Suppressor macrophage treated with lipopolysaccharide for 1 hour (primary cell): Measurements from ENCODE around the gene HCFC2.
A peak's percentile ranks its signal among the peaks of the same experiment; 100 is the strongest.
"Not testable (repeated sequence)": the region's sequence is repeated elsewhere in the genome, so short reads cannot be mapped to it uniquely, and the experiment has no call there.

Experiments
- DNase-seq, 3 donors: peaks; one replicate each; pipeline ENCODE4 v3.0.0-alpha.2; 2020 to 2022

Gene HCFC2

GRCh38 chr12:104058802-104059201 lies 5.5 kb upstream of the HCFC2 start:
- DNase-seq, result peak; percentile 3 to 34 (median 11)

DNA sequence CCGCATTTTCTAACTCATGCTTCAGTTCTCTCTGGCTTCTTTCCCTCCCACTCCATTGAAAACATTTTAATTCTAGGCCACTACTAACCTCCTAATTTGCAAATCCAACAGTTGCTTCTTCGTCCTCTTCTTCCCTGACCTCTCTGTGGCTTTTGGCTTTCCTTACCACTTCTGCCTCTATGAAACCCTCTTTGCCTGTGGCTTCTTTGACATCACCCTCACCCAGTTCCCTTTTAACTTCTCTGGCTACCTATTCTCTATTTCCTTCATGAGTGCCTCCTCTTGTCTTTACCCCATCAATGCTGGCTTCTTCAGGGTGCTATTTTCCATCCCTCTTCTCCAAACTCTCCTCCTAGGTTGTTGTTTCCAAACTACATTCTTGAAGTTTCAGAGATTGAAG lies 4.4 kb upstream of the HCFC2 start:
- DNase-seq, result peak in 1 of 3 donors; percentile 9

DNA sequence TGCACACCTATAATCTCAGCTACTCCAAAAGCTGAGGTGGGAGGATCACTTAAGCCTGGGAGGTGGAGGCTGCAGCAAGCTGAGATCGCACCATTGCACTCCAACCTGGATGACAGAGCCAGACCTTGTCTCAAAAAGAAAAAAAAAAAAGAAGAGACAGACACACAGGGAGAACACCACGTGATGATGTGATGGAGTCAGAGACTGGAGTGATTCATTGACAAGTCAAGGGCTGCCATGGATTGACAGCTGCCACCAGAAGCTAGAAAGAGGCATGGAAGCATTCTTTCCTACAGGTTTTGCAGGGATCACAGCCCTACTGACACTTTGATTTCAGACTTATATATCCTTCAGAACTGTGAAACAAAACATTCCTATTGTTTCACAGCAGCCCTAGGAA lies 3.5 kb upstream of the HCFC2 start:
- DNase-seq, result no peak

GRCh38 chr12:104063712-104064030 lies 660 bp upstream of the HCFC2 start:
- DNase-seq, result peak in 1 of 3 donors; percentile 36

- DNase-seq, result peak; percentile 18 to 44 (median 29)
Observed at GRCh38 chr12:104064842-104065427, 604 bp downstream of the HCFC2 start.

DNA sequence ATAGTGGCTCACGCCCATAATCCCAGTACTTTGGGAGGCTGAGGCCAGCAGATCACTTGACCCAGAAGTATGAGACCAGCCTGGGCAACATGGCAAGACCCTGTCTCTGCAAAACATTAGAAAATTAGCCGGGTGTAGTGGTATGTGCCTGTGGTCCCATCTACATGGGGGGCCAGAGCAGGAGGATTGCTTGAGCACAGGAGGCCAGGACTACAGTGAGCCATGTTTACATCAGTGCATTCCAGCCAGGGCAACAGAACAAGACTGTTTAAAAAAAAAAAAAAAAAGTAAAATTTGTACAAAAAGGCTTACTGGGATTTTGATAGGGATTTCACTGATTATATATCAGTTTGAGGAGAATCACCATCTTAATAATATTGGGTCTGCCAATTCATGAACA lies 7.8 kb downstream of the HCFC2 start:
- no peak for DNase-seq

- DNase-seq, result no peak
Observed at GRCh38 chr12:104073699-104074098, 9.4 kb downstream of the HCFC2 start.

DNA sequence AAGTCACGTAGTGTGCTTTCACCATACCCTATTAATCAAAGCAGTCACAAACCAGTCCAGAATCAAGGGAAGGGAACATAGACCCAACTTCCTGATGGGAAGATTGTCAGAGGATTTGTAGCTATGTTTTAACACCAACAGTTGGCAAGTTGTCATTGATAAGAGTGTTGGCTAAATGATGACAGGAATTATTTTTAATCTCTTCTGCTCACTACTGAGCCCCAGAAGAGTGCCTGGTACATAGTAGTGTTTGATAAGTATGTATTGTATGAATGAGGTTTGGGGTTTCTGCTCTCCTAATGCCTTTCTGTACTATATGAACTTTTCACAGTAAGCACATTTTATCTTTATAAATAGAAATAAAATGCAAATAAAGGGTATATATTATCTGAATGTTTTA lies 14.7 kb downstream of the HCFC2 start:
- no peak for DNase-seq

- no peak for DNase-seq
Observed at GRCh38 chr12:104080764-104081163, 16.4 kb downstream of the HCFC2 start.

GRCh38 chr12:104083769-104084475 lies 19.6 kb downstream of the HCFC2 start:
- no peak for DNase-seq

GRCh38 chr12:104090685-104091084 lies 26.4 kb downstream of the HCFC2 start:
- DNase-seq, result peak in 2 of 3 donors; percentile 1 to 2

DNA sequence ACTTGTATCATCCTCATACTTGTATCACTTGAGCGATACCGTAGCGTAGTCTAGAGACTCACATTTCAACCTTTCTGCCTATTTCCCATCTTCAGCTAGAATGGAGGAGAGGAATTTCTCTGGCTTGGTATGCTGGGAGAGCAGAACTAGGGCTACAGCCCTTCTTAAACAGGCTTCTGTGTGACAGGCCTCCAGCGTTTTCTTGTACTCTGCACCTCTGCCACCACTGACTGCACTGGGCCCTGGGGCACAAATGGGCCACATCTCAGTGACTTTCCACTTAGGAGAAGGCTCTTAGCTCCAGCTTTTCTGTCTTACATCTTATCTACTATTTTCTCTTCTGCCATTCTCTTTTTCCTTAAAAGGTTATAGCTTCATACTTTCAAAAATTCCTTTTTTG lies 26.8 kb downstream of the HCFC2 start:
- no peak for DNase-seq

DNA sequence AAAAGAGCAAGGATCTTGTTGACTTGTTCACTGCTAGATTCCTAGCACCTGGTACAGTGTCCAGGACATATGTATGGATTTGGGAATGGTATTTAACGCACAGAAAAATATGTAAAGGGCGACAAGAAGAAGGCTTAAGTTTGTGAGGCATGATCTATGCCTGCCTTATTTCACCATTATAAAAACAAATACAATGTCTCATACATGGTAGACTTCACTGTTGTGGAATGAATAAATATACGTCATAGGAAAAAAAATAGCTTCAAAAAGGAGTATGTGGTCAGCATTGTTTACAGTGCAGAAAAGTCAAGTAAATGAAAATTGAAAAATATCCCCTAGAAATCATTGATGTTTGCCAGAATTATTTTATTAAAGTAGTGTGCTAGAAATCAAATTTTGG lies 30.0 kb downstream of the HCFC2 start:
- DNase-seq, result no peak

DNA sequence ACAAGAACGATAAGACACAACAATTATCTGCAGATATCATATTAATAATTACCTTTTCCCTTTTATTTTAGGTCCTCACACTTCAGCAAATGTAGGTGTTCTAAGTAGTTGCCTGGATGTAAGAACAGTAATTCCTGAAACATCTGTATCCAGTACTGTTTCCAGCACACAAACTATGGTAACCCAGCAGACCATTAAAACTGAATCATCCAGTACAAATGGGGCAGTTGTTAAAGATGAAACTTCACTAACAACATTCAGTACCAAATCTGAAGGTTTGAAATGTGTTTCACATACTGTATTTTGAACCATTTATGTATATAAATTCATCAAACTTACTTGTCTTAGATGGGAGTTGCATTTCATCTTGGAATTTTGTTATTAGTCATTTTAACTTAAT lies 31.0 kb downstream of the HCFC2 start:
- no peak for DNase-seq

GRCh38 chr12:104097954-104098353 lies 33.6 kb downstream of the HCFC2 start:
- DNase-seq, result no peak

DNA sequence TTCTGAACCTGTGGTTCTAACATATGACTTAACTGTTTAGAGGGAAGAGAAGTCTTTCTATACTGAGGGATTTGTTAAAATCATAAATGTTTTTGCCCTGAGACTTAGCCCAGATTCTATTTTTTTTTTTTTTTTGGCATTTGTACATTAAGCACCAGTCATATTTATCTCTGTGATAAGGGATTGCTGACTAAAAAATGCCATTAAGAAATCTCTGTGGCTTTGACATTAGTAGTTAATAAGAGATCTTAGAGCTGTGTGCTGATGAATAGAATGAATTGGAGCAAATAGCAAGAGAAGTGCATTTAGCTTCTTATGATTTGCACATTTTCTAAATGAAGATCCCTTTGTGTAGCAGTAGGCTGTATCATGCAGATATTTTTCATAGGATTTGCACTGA lies 41.1 kb downstream of the HCFC2 start:
- DNase-seq, result no peak

GRCh38 chr12:104106965-104107364 lies 42.6 kb downstream of the HCFC2 start:
- no peak for DNase-seq

GRCh38 chr12:104108755-104109445 lies 44.6 kb downstream of the HCFC2 start:
- peak; percentile 79 to 88 (median 86) for DNase-seq

DNA sequence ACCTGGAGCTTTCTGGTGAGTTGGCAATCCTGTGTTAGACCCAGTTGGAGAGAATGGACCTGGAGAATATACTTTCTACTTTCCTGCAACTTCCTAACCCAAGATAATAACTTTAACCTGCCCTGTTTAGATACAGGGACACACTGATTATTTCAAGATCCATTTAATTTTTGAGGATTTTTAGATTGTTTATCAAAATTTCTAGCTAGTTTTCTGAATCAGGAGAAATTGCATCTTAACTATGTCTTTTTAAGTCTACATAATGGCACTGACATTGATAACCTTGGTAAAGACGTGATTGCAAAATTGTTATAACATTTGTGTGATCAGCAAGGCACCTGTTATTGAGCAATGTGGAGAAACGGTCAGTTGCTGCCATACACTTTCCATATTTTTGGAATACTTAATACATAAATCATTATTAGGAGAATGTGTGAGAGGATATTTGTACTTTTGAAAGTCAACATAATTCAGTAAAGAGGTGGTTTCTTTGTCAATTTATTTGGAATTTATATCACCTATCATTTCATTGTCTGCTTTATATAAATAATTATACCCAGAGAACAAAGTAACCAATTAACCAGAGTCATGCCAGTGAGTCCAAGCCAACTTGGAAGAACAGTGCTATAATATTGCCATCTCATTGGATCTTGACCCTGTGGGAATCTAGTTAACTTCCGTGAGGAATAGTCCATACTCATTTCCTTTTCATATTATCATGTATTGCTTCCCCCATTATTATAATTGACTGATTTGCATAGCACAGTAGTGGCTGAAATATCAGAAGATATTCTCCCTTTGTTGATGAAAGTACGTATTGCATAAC lies 45.3 kb downstream of the HCFC2 start:
- DNase-seq, result no peak

GRCh38 chr12:104114834-104115586 lies 50.7 kb downstream of the HCFC2 start:
- not testable (repeated sequence) for DNase-seq

GRCh38 chr12:104115587-104115975 lies 51.2 kb downstream of the HCFC2 start:
- no peak for DNase-seq

GRCh38 chr12:104121001-104121400 lies 56.7 kb downstream of the HCFC2 start:
- no peak for DNase-seq

DNA sequence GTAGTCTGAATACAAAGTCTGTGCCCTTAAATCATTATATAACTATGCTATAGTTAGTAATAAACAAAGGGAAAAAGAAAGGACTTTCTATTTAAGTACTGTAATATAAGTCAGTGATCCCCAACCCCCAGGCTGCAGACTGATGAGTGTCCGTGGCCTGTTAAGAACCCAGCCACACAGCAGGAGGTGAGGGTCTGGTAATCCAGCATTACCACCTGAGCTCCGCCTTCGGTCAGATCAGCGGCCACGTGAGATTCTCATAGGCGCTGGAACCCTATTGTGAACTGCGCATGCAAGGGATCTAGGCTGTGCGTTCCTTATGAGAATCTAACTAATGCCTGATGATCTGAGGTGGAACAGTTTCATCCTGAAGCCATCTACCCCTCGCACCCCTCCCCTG lies 58.0 kb downstream of the HCFC2 start:
- DNase-seq, result no peak
